ENCODE results near the gene MTTP.

The MTTP gene

DNA sequence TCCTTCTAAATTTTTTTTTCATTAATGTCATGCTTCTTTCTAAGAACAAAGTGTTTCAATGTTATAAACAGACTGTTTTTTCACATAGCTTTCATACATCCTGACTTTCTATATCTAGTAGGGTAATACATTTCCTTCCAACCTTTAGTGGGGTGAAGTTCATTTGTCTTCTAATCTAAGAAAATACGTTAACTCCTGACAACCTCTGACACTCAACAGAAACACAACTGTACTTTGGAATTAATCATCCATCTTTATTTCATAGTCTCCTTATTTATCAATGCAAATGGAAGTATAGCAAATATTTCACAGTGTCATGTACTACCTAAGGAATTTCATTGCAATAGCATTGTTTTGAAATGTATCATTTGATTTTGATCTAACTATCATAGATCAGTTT, 2.7 kb upstream of the MTTP start:
- Histone ChIP-seq H3K9me3 (no peaks in the 10 kb centered on the region), H3K4me1 (no peaks in the 10 kb centered on the region), H3K27me3 (peaks cover 39% of the 10 kb centered on the region), H3K4me3 (ENCODE audit: low read depth, low read length) (no peak overlapping the region), H3K36me3 (no peaks in the 10 kb centered on the region)
- DNase-seq, result no peak
- TF ChIP-seq, protein P1, sequence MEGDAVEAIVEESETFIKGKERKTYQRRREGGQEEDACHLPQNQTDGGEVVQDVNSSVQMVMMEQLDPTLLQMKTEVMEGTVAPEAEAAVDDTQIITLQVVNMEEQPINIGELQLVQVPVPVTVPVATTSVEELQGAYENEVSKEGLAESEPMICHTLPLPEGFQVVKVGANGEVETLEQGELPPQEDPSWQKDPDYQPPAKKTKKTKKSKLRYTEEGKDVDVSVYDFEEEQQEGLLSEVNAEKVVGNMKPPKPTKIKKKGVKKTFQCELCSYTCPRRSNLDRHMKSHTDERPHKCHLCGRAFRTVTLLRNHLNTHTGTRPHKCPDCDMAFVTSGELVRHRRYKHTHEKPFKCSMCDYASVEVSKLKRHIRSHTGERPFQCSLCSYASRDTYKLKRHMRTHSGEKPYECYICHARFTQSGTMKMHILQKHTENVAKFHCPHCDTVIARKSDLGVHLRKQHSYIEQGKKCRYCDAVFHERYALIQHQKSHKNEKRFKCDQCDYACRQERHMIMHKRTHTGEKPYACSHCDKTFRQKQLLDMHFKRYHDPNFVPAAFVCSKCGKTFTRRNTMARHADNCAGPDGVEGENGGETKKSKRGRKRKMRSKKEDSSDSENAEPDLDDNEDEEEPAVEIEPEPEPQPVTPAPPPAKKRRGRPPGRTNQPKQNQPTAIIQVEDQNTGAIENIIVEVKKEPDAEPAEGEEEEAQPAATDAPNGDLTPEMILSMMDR (IDR thresholded peaks at IDR 0.05; ENCODE audit: low read depth, low read length), result no peak

DNA sequence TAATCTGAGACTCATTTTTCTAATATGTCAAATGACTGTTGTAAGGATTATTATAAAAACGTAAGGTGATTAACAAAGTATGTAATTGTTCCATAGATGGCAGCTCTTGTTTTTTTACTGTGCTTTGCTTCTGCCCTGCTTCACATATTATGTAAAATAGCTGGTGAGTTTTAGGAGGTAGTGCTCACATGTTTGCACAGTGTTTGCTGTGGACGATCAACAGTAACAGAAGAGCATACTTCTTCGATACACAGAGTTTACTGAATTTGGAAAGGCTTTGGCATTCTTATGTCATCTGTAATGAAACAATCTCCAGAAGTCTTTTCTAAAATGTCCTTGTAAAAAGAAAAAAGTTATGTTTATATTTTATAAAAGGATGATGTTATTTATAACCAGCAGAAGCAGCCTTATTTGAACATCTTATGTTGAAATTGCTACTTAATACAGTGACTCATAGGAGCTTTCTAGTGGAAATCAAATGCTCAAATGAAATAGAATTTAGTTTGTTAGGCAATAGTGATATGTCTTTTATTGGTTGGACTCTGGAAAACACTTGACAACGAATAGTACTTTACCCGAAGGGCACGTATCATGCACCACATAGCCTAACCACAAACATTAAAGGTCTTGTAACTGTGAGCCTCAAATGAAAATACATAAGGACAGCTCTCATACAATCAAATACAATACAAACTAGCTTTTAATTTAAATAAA, 1.9 kb upstream of the MTTP start:
- no peaks in the 10 kb centered on the region for H3K9me3 ChIP-seq
- H3K27me3 ChIP-seq, result peaks cover 39% of the 10 kb centered on the region
- TF ChIP-seq, protein P1 (IDR thresholded peaks at IDR 0.05; ENCODE audit: low read depth, low read length), result no peak
- H3K4me3 ChIP-seq (ENCODE audit: low read depth, low read length), result no peak overlapping the region
- H3K4me1 ChIP-seq, result no peaks in the 10 kb centered on the region
- DNase-seq, result no peak
- no peaks in the 10 kb centered on the region for H3K36me3 ChIP-seq

DNA sequence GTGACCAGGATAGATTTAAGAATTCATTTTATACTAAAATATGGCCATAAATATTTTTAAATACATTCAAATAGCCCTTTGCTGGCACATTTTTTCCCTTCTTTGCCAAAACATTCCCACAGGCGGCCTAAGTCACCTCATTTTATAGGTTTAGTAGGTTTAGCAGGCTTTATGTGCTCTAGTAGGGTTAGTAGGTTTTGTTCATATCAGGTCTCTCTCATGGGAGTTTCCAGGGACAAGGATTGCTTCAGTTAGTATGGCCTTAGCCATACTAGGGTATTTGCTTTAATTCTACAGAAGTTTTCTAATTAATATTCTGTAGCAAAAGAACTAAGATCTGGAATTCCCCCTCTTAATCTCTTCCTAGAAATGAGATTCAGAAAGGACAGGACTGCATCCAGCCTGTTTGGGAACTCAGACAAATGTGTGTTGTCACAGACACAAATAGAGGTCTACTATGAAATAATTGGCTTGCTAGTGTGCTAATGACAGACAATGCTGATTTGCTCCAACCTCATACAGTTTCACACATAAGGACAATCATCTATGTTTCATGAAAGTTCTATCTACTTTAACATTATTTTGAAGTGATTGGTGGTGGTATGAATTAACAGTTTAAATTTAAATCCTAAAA, 772 bp upstream of the MTTP start:
- Histone ChIP-seq H3K4me3 (ENCODE audit: low read depth, low read length) (no peak overlapping the region), H3K36me3 (no peaks in the 10 kb centered on the region), H3K9me3 (no peaks in the 10 kb centered on the region), H3K27me3 (peaks cover 43% of the 10 kb centered on the region), H3K4me1 (no peaks in the 10 kb centered on the region)
- TF ChIP-seq, protein P1 (IDR thresholded peaks at IDR 0.05; ENCODE audit: low read depth, low read length), result no peak
- DNase-seq, result no peak

DNA sequence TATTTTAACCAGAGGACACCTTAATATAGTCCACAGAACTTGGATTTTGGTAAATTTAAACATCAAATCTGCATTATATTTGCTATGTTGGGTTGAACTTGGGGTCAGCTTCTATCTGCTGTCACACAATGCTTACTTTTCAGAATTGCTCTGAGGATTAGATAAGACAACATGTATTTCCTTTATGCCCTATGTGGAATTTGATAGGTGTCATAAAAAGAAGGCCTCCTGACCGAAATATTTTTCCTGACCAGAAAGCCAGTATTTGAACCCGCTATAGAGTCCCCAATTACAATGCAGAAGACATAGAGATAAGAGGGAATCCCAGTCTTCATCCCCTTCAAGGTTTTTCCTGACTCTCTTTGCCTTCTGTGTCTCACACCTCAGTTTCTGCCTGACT, 4.1 kb downstream of the MTTP start:
- peaks cover 38% of the 10 kb centered on the region for H3K27me3 ChIP-seq
- no peak for DNase-seq
- H3K9me3 ChIP-seq, result no peaks in the 10 kb centered on the region
- TF ChIP-seq, protein P1 (IDR thresholded peaks at IDR 0.05; ENCODE audit: low read depth, low read length), result no peak
- H3K36me3 ChIP-seq, result no peaks in the 10 kb centered on the region
- H3K4me1 ChIP-seq, result no peaks in the 10 kb centered on the region
- no peak overlapping the region for H3K4me3 ChIP-seq (ENCODE audit: low read depth, low read length)

DNA sequence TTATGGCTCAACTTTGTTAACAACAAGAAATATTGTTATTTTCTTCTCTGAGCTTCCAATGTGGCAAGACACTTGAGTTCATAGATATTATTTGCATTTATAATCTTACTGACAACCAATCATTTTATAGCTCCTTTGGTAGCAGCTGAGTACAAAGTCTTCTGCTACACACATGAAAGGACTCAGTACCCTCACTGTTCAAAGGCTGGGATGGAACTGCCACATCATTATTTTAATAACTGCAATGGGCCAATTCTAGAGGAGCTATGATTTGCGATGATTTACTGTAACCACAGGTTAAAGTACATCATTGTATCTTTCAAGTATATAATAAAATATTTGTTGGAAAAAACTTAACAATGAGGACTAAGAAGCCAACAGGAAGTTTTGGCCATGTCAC, 10.9 kb downstream of the MTTP start:
- Histone ChIP-seq H3K9me3 (no peaks in the 10 kb centered on the region), H3K4me3 (ENCODE audit: low read depth, low read length) (no peak overlapping the region), H3K4me1 (peaks cover 10% of the 10 kb centered on the region), H3K36me3 (no peaks in the 10 kb centered on the region), H3K27me3 (peaks cover 19% of the 10 kb centered on the region)
- TF ChIP-seq, protein P1 (IDR thresholded peaks at IDR 0.05; ENCODE audit: low read depth, low read length), result no peak
- DNase-seq, result no peak

DNA sequence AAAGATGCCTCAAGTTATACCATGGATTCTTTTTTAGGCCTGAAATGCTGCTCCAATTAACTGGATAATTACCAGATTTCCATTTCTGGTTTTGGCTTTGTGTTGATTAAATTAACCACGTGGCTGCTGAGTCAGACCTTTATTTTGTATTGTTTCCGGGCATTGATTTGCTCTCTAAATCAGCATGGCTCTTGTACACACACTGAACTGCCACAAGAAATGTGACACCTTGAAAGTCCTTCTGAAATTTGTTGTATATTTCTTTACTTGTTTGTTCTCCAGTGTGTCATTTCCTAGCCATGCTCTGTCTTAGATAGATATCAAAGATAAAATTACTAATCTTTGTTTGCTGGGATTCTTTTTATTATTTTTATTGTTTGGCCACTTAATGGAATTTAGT, 11.7 kb downstream of the MTTP start:
- H3K36me3 ChIP-seq, result no peaks in the 10 kb centered on the region
- peaks cover 15% of the 10 kb centered on the region for H3K27me3 ChIP-seq
- no peaks in the 10 kb centered on the region for H3K9me3 ChIP-seq
- TF ChIP-seq, protein P1 (IDR thresholded peaks at IDR 0.05; ENCODE audit: low read depth, low read length), result no peak
- H3K4me1 ChIP-seq, result peaks cover 10% of the 10 kb centered on the region
- H3K4me3 ChIP-seq (ENCODE audit: low read depth, low read length), result no peak overlapping the region
- DNase-seq, result no peak
